ENCODE data around the gene ARFGEF3.
A peak's percentile ranks its signal among the peaks of the same experiment; 100 is the strongest.

GRCh38 chr6:138115877-138116660 is 45.7 kb upstream of the ARFGEF3 start:
- TF ChIP-seq MEF2A (IDR thresholded peaks at IDR 0.05; ENCODE audit: borderline replicate concordance, low read depth) (no peak), POLR2AphosphoS5 (IDR thresholded peaks at IDR 0.05; ENCODE audit: low read depth, low read length) (no peak), CHD2 (IDR thresholded peaks at IDR 0.05; ENCODE audit: low read length, partially characterized antibody) (no peak)
- TF ChIP-seq, protein P1, sequence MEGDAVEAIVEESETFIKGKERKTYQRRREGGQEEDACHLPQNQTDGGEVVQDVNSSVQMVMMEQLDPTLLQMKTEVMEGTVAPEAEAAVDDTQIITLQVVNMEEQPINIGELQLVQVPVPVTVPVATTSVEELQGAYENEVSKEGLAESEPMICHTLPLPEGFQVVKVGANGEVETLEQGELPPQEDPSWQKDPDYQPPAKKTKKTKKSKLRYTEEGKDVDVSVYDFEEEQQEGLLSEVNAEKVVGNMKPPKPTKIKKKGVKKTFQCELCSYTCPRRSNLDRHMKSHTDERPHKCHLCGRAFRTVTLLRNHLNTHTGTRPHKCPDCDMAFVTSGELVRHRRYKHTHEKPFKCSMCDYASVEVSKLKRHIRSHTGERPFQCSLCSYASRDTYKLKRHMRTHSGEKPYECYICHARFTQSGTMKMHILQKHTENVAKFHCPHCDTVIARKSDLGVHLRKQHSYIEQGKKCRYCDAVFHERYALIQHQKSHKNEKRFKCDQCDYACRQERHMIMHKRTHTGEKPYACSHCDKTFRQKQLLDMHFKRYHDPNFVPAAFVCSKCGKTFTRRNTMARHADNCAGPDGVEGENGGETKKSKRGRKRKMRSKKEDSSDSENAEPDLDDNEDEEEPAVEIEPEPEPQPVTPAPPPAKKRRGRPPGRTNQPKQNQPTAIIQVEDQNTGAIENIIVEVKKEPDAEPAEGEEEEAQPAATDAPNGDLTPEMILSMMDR (IDR thresholded peaks at IDR 0.05), result peak; percentile 71
